22Rv1 (cell line): ENCODE data around the gene MGAT5.

Experiments
- ZFX ChIP-seq: fragments of 450-650 bp; IDR thresholded peaks from 2 replicates; pipeline ENCODE4 v1.6.1; 2017; ENCODE audit warnings: antibody characterized with exemption, borderline replicate concordance
- TF ChIP-seq, protein P1 (sequence below): fragments of 450-650 bp; IDR thresholded peaks from 2 replicates; pipeline ENCODE4 v1.5.1; 2017; ENCODE audit warnings: mild to moderate bottlenecking

DNA sequence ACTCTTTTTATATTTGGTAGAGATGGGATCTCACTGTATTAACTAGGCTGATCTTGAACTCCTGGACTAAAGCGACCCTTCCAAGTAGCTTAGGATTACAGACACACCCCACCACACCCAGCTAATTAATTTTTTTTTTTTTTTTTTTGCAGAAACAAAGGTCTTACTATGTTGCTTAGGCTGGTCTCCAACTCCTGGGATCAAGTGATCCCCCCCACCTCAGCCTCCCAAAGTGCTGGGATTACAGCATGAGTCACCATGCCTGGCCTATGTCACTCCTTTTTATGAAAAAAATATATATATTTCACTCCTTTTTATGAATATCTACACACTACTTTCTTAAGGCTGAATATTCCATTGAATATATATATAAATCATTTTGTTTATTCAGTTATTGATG lies 162.8 kb downstream of the MGAT5 start:
- TF ChIP-seq, protein P1, sequence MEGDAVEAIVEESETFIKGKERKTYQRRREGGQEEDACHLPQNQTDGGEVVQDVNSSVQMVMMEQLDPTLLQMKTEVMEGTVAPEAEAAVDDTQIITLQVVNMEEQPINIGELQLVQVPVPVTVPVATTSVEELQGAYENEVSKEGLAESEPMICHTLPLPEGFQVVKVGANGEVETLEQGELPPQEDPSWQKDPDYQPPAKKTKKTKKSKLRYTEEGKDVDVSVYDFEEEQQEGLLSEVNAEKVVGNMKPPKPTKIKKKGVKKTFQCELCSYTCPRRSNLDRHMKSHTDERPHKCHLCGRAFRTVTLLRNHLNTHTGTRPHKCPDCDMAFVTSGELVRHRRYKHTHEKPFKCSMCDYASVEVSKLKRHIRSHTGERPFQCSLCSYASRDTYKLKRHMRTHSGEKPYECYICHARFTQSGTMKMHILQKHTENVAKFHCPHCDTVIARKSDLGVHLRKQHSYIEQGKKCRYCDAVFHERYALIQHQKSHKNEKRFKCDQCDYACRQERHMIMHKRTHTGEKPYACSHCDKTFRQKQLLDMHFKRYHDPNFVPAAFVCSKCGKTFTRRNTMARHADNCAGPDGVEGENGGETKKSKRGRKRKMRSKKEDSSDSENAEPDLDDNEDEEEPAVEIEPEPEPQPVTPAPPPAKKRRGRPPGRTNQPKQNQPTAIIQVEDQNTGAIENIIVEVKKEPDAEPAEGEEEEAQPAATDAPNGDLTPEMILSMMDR, result no peak
- no peak for TF ChIP-seq ZFX
